CD8-positive, alpha-beta memory T cell (primary cell): ENCODE data around the gene ATF5. TPM values are rescaled to one million over a fixed set of nuclear protein-coding genes. Genes with fewer than 3 reads are reported as not detected.
"Not testable (repeated sequence)": the region's sequence is repeated elsewhere in the genome, so short reads cannot be mapped to it uniquely, and the experiment has no call there.

ENCODE experiments used
- CTCF ChIA-PET: fragments of 350-600 bp; sonication (Branson Sonifier 250); formaldehyde crosslinking; loops from one replicate; lab custom pipeline; 2021; ENCODE audit warnings: antibody characterized with exemption; lab: Charles Lee
- POLR2A ChIA-PET: fragments of 350-600 bp; sonication (Branson Sonifier 250); formaldehyde crosslinking; loops from one replicate; lab custom pipeline; 2021; ENCODE audit warnings: antibody characterized with exemption; lab: Charles Lee
- DNase-seq, 5 donors: peaks; one replicate each; pipeline versions ENCODE4 v3.0.0 to v3.0.0-alpha.2; 2020 to 2022; ENCODE audit warnings: mixed read lengths in 1 of 5
- H3K27ac ChIP-seq: one replicate; pipeline ENCODE4 v1.7.0; 2013; ENCODE audit warnings: low read depth, mild to moderate bottlenecking, low read length, moderate library complexity
- H3K27me3 ChIP-seq: 2 replicates; pipeline ENCODE4 v1.7.0; 2013; ENCODE audit warnings: low read length, mild to moderate bottlenecking; ENCODE audit not compliant: insufficient read depth, poor library complexity, severe bottlenecking
- H3K36me3 ChIP-seq: 2 replicates; pipeline ENCODE4 v1.7.0; 2013; ENCODE audit warnings: mild to moderate bottlenecking, low read length, moderate library complexity; ENCODE audit not compliant: insufficient read depth
- H3K4me1 ChIP-seq: 2 replicates; pipeline ENCODE4 v1.7.0; 2013; ENCODE audit warnings: mild to moderate bottlenecking, low read length, moderate library complexity; ENCODE audit not compliant: insufficient read depth
- H3K4me3 ChIP-seq: 2 replicates; pipeline ENCODE4 v1.7.0; 2013; ENCODE audit warnings: mild to moderate bottlenecking, low read length
- H3K9me3 ChIP-seq: 2 replicates; pipeline ENCODE4 v1.7.0; 2013; ENCODE audit warnings: mild to moderate bottlenecking, low read length
- H3K27ac Mint-ChIP-seq, 8 donors: one replicate each; pipeline ENCODE4 v1.8.0; 2020 to 2021; ENCODE audit warnings: mixed read lengths in 8 of 8, mild to moderate bottlenecking in 6 of 8, inconsistent platforms in 3 of 8, moderate library complexity in 3 of 8
- H3K27me3 Mint-ChIP-seq, 2 donors: one replicate each; pipeline ENCODE4 v1.8.0; 2020 to 2021; ENCODE audit warnings: mixed read lengths in 2 of 2, mild to moderate bottlenecking in 1 of 2, moderate library complexity in 1 of 2
- H3K36me3 Mint-ChIP-seq, 3 donors: one replicate each; pipeline ENCODE4 v1.8.0; 2020 to 2021; ENCODE audit warnings: mixed read lengths in 3 of 3, inconsistent platforms in 1 of 3, mild to moderate bottlenecking in 1 of 3
- H3K4me1 Mint-ChIP-seq, 3 donors: one replicate each; pipeline ENCODE4 v1.8.0; 2020 to 2021; ENCODE audit warnings: mixed read lengths in 3 of 3, inconsistent platforms in 1 of 3, mild to moderate bottlenecking in 1 of 3
- H3K4me3 Mint-ChIP-seq, 7 donors: one replicate each; pipeline ENCODE4 v1.8.0; 2020 to 2021; ENCODE audit warnings: mixed read lengths in 7 of 7, mild to moderate bottlenecking in 6 of 7, moderate library complexity in 4 of 7, inconsistent platforms in 2 of 7
- H3K9me3 Mint-ChIP-seq, 5 donors: one replicate each; pipeline ENCODE4 v1.8.0; 2020 to 2022; ENCODE audit warnings: mixed read lengths in 5 of 5, mild to moderate bottlenecking in 3 of 5, moderate library complexity in 2 of 5, inconsistent platforms in 1 of 5
- polyA plus RNA-seq: library from polyadenylated mRNA; unstranded; fragments of 300-500 nt; fragmentation: Illumina TruSeq; gene quantifications from one replicate; pipeline ENCODE4 v1.2.3, GENCODE V29; 2021
- total RNA-seq, 2 experiments: library from RNA; stranded (reverse); gene quantifications; one replicate each; pipeline ENCODE4 v1.2.3, GENCODE V29; 2021

Gene ATF5
- total and polyA plus RNA-seq, 3 experiments from 2014 or later: 1.7 to 59.9 (median 57.7) TPM

- no peaks in the 10 kb centered on the region for H3K36me3 ChIP-seq
- H3K27me3 ChIP-seq: peaks cover 6% of the 10 kb centered on the region
- ChIA-PET POLR2A (no interaction called here), CTCF (interaction anchor here (2.4 kb wide), 1 partner anchor 17 kb away, joined by 8 read pairs; no protein-coding TSS in a partner anchor)
- peak overlapping the region in 1 of 8 donors; percentile 18 for H3K27ac Mint-ChIP-seq
- no peak overlapping the region for H3K4me3 Mint-ChIP-seq
- no peaks in the 10 kb centered on the region for H3K9me3 Mint-ChIP-seq
- no peak overlapping the region for H3K4me3 ChIP-seq
- no peaks in the 10 kb centered on the region for H3K9me3 ChIP-seq
- H3K4me1 Mint-ChIP-seq: no peaks in the 10 kb centered on the region
- no peak for DNase-seq
- H3K4me1 ChIP-seq: no peaks in the 10 kb centered on the region
- no peak overlapping the region for H3K27ac ChIP-seq
- peaks cover 16 to 40% of the 10 kb centered on the region in 2 donors for H3K27me3 Mint-ChIP-seq
- H3K36me3 Mint-ChIP-seq: no peaks in the 10 kb centered on the region
These were observed 25.3 kb downstream of the ATF5 start for GRCh38 chr19:49954092-49954829.

- POLR2A ChIA-PET: no interaction called here
- Mint-ChIP-seq H3K36me3 (no peaks in the 10 kb centered on the region), H3K4me1 (no peaks in the 10 kb centered on the region), H3K27ac (no peak overlapping the region), H3K4me3 (no peak overlapping the region), H3K27me3 (peaks cover 16 to 34% of the 10 kb centered on the region in 2 donors), H3K9me3 (no peaks in the 10 kb centered on the region)
- Histone ChIP-seq H3K4me3 (no peak overlapping the region), H3K36me3 (no peaks in the 10 kb centered on the region), H3K4me1 (no peaks in the 10 kb centered on the region), H3K27ac (no peak overlapping the region), H3K9me3 (no peaks in the 10 kb centered on the region), H3K27me3 (peaks cover 6% of the 10 kb centered on the region)
- no peak for DNase-seq
- CTCF ChIA-PET: interaction anchor here (2.4 kb wide), 1 partner anchor 17 kb away, joined by 8 read pairs; no protein-coding TSS in a partner anchor
These were observed 25.9 kb downstream of the ATF5 start for GRCh38 chr19:49954933-49955332.

- DNase-seq: no peak
- Mint-ChIP-seq H3K9me3 (no peaks in the 10 kb centered on the region), H3K4me3 (no peak overlapping the region), H3K4me1 (no peaks in the 10 kb centered on the region), H3K36me3 (no peaks in the 10 kb centered on the region), H3K27me3 (peaks cover 9 to 25% of the 10 kb centered on the region in 2 donors), H3K27ac (no peak overlapping the region)
- Histone ChIP-seq H3K4me3 (no peak overlapping the region), H3K4me1 (no peaks in the 10 kb centered on the region), H3K9me3 (no peaks in the 10 kb centered on the region), H3K36me3 (no peaks in the 10 kb centered on the region), H3K27me3 (peaks cover 4% of the 10 kb centered on the region), H3K27ac (no peak overlapping the region)
- ChIA-PET POLR2A (no interaction called here), CTCF (no interaction called here)
These were observed 27.1 kb downstream of the ATF5 start for GRCh38 chr19:49956115-49956495.

- POLR2A ChIA-PET: no interaction called here
- no peaks in the 10 kb centered on the region for H3K9me3 ChIP-seq
- H3K36me3 ChIP-seq: no peaks in the 10 kb centered on the region
- no peaks in the 10 kb centered on the region for H3K4me1 ChIP-seq
- no peak overlapping the region for H3K27ac Mint-ChIP-seq
- H3K4me3 ChIP-seq: no peak overlapping the region
- H3K27ac ChIP-seq: no peak overlapping the region
- H3K36me3 Mint-ChIP-seq: no peaks in the 10 kb centered on the region
- H3K4me1 Mint-ChIP-seq: no peaks in the 10 kb centered on the region
- peaks cover 7 to 24% of the 10 kb centered on the region in 2 donors for H3K27me3 Mint-ChIP-seq
- CTCF ChIA-PET: interaction anchor here (1.1 kb wide), 1 partner anchor 19 kb away, joined by 4 read pairs; no protein-coding TSS in a partner anchor
- no peak for DNase-seq
- no peaks in the 10 kb centered on the region for H3K27me3 ChIP-seq
- no peak overlapping the region for H3K4me3 Mint-ChIP-seq
- no peaks in the 10 kb centered on the region for H3K9me3 Mint-ChIP-seq
These were observed 28.4 kb downstream of the ATF5 start for GRCh38 chr19:49957262-49957915.

GRCh38 chr19:49958144-49958543 lies 29.1 kb downstream of the ATF5 start:
- H3K36me3 ChIP-seq, H3K4me3 ChIP-seq, H3K9me3 ChIP-seq, CTCF ChIA-PET, H3K4me1 ChIP-seq, DNase-seq, H3K9me3 Mint-ChIP-seq, H3K27ac ChIP-seq, H3K27me3 ChIP-seq, H3K36me3 Mint-ChIP-seq, H3K4me1 Mint-ChIP-seq, H3K27ac Mint-ChIP-seq, POLR2A ChIA-PET, H3K4me3 Mint-ChIP-seq: not testable (repeated sequence)
- peaks cover 1 to 20% of the 10 kb centered on the region in 2 donors for H3K27me3 Mint-ChIP-seq

GRCh38 chr19:49958596-49958995 lies 29.6 kb downstream of the ATF5 start:
- H3K4me1 Mint-ChIP-seq, H3K9me3 Mint-ChIP-seq, H3K27ac ChIP-seq, H3K9me3 ChIP-seq, H3K36me3 Mint-ChIP-seq, DNase-seq, H3K27me3 ChIP-seq, H3K36me3 ChIP-seq, H3K27ac Mint-ChIP-seq, POLR2A ChIA-PET, H3K4me3 ChIP-seq, H3K4me1 ChIP-seq, CTCF ChIA-PET, H3K4me3 Mint-ChIP-seq: not testable (repeated sequence)
- peaks cover 0 to 15% of the 10 kb centered on the region in 2 donors for H3K27me3 Mint-ChIP-seq

GRCh38 chr19:49959892-49960291 lies 30.9 kb downstream of the ATF5 start:
- H3K27me3 Mint-ChIP-seq, H3K36me3 Mint-ChIP-seq, H3K27ac Mint-ChIP-seq, H3K27me3 ChIP-seq, POLR2A ChIA-PET, H3K36me3 ChIP-seq, DNase-seq, CTCF ChIA-PET, H3K27ac ChIP-seq, H3K4me3 Mint-ChIP-seq, H3K9me3 Mint-ChIP-seq, H3K9me3 ChIP-seq, H3K4me3 ChIP-seq, H3K4me1 Mint-ChIP-seq, H3K4me1 ChIP-seq: not testable (repeated sequence)

GRCh38 chr19:49960980-49961379 lies 32.0 kb downstream of the ATF5 start, which contains the start of gene SIGLEC11:
Gene SIGLEC11, minus strand, starts transcription at chr19:49961172. Its CDS starts 91 bp downstream, at chr19:49961081.
- H3K27ac Mint-ChIP-seq, CTCF ChIA-PET, H3K36me3 Mint-ChIP-seq, H3K4me1 Mint-ChIP-seq, H3K9me3 Mint-ChIP-seq, H3K27ac ChIP-seq, H3K36me3 ChIP-seq, H3K9me3 ChIP-seq, H3K27me3 ChIP-seq, POLR2A ChIA-PET, H3K4me3 ChIP-seq, H3K4me3 Mint-ChIP-seq, DNase-seq, H3K4me1 ChIP-seq, H3K27me3 Mint-ChIP-seq: not testable (repeated sequence)
